ENCODE measurements around the gene ALK.

The ALK gene

GRCh38 chr2:29611850-29612249, 309.5 kb downstream of the ALK start:
- no peak for DNase-seq (ENCODE audit: low read depth, low spot score)

GRCh38 chr2:29611261-29611660, 310.1 kb downstream of the ALK start:
- DNase-seq (ENCODE audit: low read depth, low spot score): no peak

- DNase-seq (ENCODE audit: low read depth, low spot score): no peak
Observed at GRCh38 chr2:29610569-29610968, 310.8 kb downstream of the ALK start.

- DNase-seq (ENCODE audit: low read depth, low spot score): no peak
Observed at GRCh38 chr2:29607038-29607420, 314.4 kb downstream of the ALK start.

DNA sequence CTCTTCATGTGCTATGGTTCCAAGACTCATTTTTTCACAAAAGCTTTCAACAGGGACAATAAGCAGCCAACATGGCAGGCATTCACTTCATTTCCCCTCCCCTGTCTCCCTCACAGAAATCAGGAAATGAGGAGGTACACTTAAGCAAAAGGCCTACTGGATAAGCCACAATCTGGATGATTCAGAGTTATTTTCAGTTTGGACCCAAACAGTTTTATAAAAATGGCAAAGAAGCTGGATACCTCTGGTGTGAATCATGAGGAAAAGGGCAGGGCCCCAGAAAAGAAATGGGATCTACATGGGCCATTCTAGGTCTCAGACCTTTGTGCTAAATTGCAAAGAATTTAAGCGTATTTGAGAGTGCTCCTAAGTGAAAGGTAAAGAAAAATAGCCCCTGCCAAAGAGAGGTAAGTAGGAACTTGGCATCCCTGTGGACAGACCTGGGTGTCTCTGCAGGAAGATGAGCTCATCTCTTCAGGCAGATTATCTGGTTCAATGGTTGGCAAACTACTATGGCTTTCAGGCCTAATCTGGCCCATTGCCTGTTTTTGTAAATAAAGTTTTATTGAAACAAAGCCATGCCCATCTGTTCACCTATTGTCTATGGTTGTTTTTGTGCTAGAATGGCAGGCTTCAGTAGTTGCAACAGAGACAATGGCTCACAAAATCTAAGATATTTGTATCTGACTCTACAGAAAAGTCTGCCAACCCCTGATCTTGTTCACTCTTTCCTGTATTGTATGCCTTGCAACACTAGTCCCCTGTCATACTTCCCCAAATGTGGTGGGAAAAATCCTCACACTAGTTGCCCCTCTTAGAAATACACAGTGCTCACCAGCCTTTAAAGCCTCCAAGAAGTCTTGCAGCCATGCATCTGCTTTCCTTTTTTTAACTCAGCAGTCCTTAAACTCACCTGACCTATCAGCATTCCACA, 315.0 kb downstream of the ALK start:
- DNase-seq (ENCODE audit: low read depth, low spot score): no peak

- DNase-seq (ENCODE audit: low read depth, low spot score): no peak
Observed at GRCh38 chr2:29603341-29603740, 318.0 kb downstream of the ALK start.

- no peak for DNase-seq (ENCODE audit: low read depth, low spot score)
Observed at GRCh38 chr2:29601872-29602271, 319.5 kb downstream of the ALK start.

GRCh38 chr2:29601321-29601720, 320.1 kb downstream of the ALK start:
- no peak for DNase-seq (ENCODE audit: low read depth, low spot score)

- no peak for DNase-seq (ENCODE audit: low read depth, low spot score)
Observed at GRCh38 chr2:29599946-29600345, 321.4 kb downstream of the ALK start.

- DNase-seq (ENCODE audit: low read depth, low spot score): no peak
Observed at GRCh38 chr2:29598978-29599377, 322.4 kb downstream of the ALK start.

DNA sequence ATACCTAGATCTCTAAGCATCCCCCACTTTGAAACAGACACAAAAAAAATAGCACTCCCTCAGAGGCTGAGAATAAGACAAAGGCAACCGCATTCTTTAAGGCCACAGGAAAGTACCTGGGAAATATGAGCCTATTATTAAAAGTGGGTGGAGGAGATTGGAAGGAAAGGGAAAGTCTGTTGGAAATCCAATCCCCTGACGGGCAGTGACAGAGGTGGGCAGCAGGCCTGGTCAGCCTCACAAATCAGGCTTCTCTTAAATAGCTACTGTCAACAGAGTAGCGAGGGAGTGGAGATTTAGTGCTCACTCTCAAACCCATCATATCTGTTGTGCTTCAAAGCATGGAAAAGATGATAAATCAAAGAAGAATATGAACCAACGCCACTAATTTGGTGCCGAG, 324.4 kb downstream of the ALK start:
- no peak for DNase-seq (ENCODE audit: low read depth, low spot score)

DNA sequence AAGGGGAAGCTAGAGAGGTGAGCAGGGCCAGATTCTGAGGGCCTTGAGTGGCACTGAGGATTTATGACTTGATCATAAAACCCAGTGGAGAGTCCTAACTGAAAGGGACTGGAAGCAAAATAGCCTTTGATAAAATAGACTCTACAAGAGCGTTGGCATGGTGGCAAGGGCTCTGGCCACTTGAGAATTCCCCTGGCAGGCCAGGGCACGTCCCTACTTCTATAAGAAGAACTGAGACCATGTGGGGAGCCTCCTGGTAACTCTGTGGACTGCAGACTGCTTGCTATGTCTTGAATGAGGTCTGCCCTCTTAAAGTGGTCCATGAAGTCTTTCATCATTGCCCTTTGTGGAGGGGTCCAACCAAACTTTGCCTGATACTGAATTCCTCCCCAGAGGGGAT, 324.8 kb downstream of the ALK start:
- DNase-seq (ENCODE audit: low read depth, low spot score): no peak

- DNase-seq (ENCODE audit: low read depth, low spot score): no peak
Observed at GRCh38 chr2:29591600-29591999, 329.8 kb downstream of the ALK start.

DNA sequence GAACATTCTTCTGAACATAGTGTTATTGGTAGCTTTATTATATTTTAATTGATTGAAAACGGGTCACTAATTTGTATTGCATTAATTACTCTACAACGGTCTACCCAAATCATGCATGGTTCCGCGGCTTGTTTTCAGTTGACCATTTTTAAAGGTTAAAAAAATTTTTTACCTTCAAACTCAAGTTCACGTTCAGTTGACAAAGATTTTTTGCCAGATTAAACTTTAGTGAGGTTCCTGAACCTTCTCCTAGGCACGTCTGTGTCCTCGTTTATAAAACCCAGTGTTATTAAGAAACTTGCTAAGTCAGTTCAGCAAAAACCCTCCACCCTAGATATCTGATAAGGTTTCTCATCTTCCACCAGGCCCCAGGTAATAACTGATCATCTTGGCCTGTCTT, 331.2 kb downstream of the ALK start:
- no peak for DNase-seq (ENCODE audit: low read depth, low spot score)

- no peak for DNase-seq (ENCODE audit: low read depth, low spot score)
Observed at GRCh38 chr2:29589440-29590103, 331.8 kb downstream of the ALK start.

DNA sequence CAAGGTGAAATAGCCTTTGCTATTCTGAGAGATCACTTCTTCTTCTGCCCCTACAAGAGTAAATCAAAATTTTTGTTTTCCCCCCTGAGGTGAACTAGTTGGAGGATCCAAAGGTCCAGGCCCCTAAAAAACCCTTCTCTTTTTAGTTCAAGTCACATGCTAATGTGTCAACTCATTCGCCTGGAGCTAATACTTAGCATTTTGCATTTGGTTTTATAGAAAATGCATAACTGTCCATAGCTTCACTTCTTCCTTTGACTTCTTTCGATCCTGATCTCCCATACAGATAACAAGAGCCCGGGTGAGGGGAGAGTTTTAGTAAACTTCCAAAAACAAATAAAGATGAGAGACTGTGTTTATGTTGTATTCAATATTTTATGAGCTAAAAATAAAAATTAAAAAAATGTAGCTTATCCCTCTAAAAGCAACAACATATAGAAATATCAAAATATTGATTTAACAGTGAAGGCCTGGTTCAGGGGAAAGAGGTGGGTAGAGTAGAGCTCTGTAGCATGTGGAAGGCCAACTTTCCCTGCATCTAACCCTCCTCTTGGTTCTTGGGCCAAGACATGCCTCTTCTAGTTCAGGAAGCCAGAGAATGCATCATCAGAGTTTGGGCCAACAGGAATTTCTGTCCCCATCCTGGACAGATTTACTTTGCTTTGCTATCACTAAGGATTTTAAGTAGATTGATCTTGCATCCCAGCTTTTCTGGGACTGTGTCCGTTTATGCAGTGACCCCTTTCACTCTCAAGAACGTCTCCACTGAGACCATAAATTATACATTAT, 333.8 kb downstream of the ALK start:
- DNase-seq (ENCODE audit: low read depth, low spot score): no peak

- no peak for DNase-seq (ENCODE audit: low read depth, low spot score)
Observed at GRCh38 chr2:29586919-29587318, 334.5 kb downstream of the ALK start.

GRCh38 chr2:29583548-29584156, 337.7 kb downstream of the ALK start:
- no peak for DNase-seq (ENCODE audit: low read depth, low spot score)

GRCh38 chr2:29583104-29583503, 338.3 kb downstream of the ALK start:
- no peak for DNase-seq (ENCODE audit: low read depth, low spot score)

GRCh38 chr2:29582062-29582461, 339.3 kb downstream of the ALK start:
- no peak for DNase-seq (ENCODE audit: low read depth, low spot score)

- no peak for DNase-seq (ENCODE audit: low read depth, low spot score)
Observed at GRCh38 chr2:29580223-29580622, 341.2 kb downstream of the ALK start.

All from activated CD4-positive, CD25-positive, alpha-beta regulatory T cell treated with anti-CD3 and anti-CD28 coated beads, Interleukin-2, amount 50 U/mL, for 16 hours (primary cell).